ENCODE results near the gene MTCL1.

MTCL1 gene

GRCh38 chr18:8720141-8720540 is 14.8 kb downstream of the MTCL1 start:
- CTCF ChIA-PET, result interaction anchor here (0.7 kb wide), 1 partner anchor 1075 kb away, joined by 3 read pairs; no protein-coding TSS in a partner anchor
- POLR2A ChIA-PET, result interaction anchor here (0.6 to 0.9 kb wide), 2 partner anchors 8 to 15 kb away, joined by 3 read pairs; no protein-coding TSS in a partner anchor
- H3K4me3 ChIP-seq (ENCODE audit: low read depth, low read length), result no peak overlapping the region
- TF ChIP-seq CTCF (IDR thresholded peaks at IDR 0.05; ENCODE audit: insufficient read depth, low read length, missing control alignments), result no peak
- DNase-seq (ENCODE audit: low read depth, low spot score), result no peak

GRCh38 chr18:8721094-8721669 is 15.8 kb downstream of the MTCL1 start:
- DNase-seq (ENCODE audit: low read depth, low spot score), result no peak
- H3K4me3 ChIP-seq (ENCODE audit: low read depth, low read length), result no peak overlapping the region
- ChIA-PET CTCF (interaction anchor here (0.8 to 1.9 kb wide), 4 partner anchors 9 to 26 kb away, joined by 3 to 5 read pairs (median 4); no protein-coding TSS in a partner anchor), POLR2A (interaction anchor here (0.9 to 1.1 kb wide), 2 partner anchors 9 to 14 kb away, joined by 3 read pairs; no protein-coding TSS in a partner anchor)
- no peak for TF ChIP-seq CTCF (IDR thresholded peaks at IDR 0.05; ENCODE audit: insufficient read depth, low read length, missing control alignments)

- no peak for DNase-seq (ENCODE audit: low read depth, low spot score)
- CTCF ChIA-PET, result interaction anchor here (0.9 to 1.9 kb wide), 3 partner anchors 9 to 25 kb away, joined by 3 to 5 read pairs (median 4); no protein-coding TSS in a partner anchor
Observed at GRCh38 chr18:8721716-8722115, 16.4 kb downstream of the MTCL1 start.

GRCh38 chr18:8722946-8723820 is 17.8 kb downstream of the MTCL1 start:
- TF ChIP-seq CTCF (IDR thresholded peaks at IDR 0.05; ENCODE audit: insufficient read depth, low read length, missing control alignments), result no peak
- ChIA-PET CTCF (interaction anchor here (1.3 to 1.6 kb wide), 3 partner anchors 14 to 260 kb away, joined by 3 to 4 read pairs (median 3); no protein-coding TSS in a partner anchor), POLR2A (no interaction called here)
- DNase-seq (ENCODE audit: low read depth, low spot score), result no peak
- H3K4me3 ChIP-seq (ENCODE audit: low read depth, low read length), result no peak overlapping the region

More at GRCh38 chr18:8721716-8722115, 16.4 kb downstream of the MTCL1 start:
- H3K4me3 ChIP-seq (ENCODE audit: low read depth, low read length), result no peak overlapping the region
- POLR2A ChIA-PET, result interaction anchor here (1.1 kb wide), 1 partner anchor 8 kb away, joined by 3 read pairs; no protein-coding TSS in a partner anchor
- no peak for TF ChIP-seq CTCF (IDR thresholded peaks at IDR 0.05; ENCODE audit: insufficient read depth, low read length, missing control alignments)

- POLR2A ChIA-PET, result no interaction called here
- DNase-seq (ENCODE audit: low read depth, low spot score), result no peak
- no peak for TF ChIP-seq CTCF (IDR thresholded peaks at IDR 0.05; ENCODE audit: insufficient read depth, low read length, missing control alignments)
- CTCF ChIA-PET, result interaction anchor here (1.1 to 1.6 kb wide), 3 partner anchors 11 to 263 kb away, joined by 3 to 4 read pairs (median 4); no protein-coding TSS in a partner anchor
- no peak overlapping the region for H3K4me3 ChIP-seq (ENCODE audit: low read depth, low read length)
Observed at GRCh38 chr18:8724452-8724851, 19.1 kb downstream of the MTCL1 start.

GRCh38 chr18:8726281-8726680 is 20.9 kb downstream of the MTCL1 start:
- POLR2A ChIA-PET, result no interaction called here
- no peak for TF ChIP-seq CTCF (IDR thresholded peaks at IDR 0.05; ENCODE audit: insufficient read depth, low read length, missing control alignments)
- CTCF ChIA-PET, result interaction anchor here (1.0 to 1.2 kb wide), 2 partner anchors 9 to 30 kb away, joined by 3 read pairs; no protein-coding TSS in a partner anchor
- H3K4me3 ChIP-seq (ENCODE audit: low read depth, low read length), result no peak overlapping the region
- DNase-seq (ENCODE audit: low read depth, low spot score), result no peak
